HG02571 (cell line): ENCODE results near the gene ADAMTS16.

Experiments used
- ATAC-seq: cut with Tn5 transposase; IDR thresholded peaks from one replicate; pipeline ENCODE4 v1.9.1; 2021; ENCODE audit warnings: mild to moderate bottlenecking, moderate library complexity; ENCODE audit not compliant: unreplicated experiment

Gene ADAMTS16

DNA sequence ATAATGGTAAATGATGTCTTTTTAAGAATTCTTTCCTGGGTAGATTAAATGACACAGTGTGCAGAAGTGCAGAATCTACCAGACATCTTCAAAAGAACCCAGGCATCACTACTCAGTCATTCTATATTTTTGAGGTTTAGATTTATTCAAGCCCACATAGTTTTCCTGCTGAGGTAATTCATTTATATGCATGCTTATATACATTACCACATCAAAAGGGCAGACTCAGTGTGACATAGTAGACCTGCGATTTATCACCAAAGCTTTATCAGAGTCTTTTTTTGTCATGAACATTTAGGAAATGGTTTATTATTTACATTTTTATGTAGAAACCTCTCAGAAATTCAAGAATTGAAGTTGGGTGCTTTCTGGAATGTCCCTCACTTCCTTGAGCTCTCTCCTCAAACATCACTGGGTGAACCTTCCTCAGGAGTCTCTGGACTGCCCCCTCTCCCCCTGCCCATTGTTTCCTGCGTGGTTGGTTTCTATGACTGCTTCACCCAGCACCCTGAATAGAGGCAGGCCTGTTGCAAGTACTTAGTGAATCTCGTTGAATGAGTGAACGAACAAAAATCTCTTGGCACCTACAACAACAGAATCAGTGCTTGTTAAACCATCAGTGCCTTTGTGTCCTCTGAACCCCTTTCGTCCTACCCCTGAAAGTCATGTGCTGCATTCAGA is 42.5 kb downstream of the ADAMTS16 start:
- ATAC-seq = no peak

DNA sequence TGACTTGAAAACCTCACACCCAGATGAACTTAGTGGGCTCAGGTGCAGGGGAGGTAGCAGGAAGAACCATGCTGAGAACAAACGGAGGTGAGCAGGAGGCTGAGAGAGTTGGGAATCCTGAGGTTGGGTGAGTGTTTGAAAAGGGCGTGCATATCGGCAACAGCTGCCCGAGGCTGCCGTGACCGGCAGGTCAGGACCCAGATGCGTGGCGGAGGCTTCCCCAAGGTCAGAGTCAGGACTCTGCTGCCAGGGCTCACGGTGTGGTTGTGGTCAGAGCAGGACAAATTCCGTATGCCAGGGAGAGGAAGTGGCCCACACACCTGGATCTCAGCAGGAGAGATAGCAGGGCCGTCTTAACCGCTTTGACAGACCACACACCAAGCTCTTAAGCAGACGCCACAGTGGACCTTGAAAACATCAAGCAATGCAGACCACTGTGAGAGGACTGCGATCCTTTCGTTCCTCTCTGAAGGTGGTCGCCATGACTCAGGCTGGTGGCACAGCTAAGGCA is 43.1 kb downstream of the ADAMTS16 start:
- no peak for ATAC-seq

DNA sequence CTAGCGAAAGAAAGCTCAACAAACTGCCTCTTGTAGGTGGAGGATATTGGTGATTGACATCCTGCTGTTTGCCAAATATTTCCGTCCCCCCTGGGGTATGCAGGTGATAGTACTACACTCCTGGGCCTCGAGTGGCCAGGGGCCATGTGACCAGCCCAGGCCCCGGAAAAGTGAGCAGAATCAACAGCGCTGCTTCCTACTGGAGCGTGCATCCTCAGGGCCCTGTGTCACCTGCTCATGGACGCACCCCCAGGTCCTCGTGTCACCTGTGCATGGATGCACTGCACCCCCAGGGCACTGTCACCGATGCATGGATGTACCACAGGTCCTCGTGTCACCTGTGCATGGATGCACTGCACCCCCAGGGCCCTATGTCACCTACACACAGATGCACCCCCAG is 43.8 kb downstream of the ADAMTS16 start:
- ATAC-seq = no peak

DNA sequence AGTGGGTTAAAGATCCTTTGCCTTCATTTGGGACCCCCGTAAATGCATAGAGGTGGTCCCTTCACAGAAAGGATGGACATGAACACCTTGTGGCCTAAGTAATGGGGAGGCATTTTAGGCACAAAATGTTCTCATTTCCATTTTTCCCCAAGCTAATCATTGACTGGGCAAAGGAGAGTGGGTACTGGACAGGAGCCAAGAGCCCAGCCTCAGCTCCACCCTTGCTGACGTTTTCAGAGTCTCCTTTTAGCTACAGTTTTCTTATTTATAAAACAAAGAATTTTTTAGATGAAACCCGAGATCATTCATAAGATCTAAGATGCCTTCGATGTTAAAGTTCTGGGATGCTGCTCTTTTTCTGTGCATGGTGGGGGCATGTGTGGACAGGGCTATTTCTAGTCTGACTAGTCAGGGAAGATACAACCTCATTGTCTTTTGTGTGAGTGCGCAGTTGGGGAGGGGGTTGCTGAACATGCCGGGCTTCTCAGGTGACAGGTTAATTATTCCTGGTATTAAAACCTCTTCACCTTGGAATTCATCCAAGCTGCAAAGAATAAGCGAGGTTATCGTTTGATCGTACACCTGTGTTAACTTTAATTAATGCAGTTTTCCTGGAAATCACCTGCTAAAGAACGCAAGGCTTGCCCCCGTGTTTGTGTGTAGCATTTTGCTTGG is 48.4 kb downstream of the ADAMTS16 start:
- no peak for ATAC-seq

DNA sequence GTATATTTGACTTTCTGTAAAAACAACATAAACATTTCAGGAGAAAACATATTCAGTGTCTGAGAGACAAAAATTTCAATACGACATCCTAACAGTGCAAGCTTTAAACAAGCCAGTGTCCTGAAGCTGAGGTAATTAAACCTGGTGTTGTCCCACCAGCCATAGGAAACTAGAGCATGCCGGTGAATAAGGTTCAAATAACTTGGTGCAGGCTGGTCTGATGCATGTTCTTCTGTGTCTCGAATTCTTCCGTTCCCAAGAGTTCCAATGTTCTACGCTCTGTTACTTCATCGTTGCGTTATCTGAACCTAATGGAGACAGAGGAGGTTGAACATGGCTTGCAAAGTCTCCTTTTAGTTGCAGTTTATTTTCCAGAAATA is 48.9 kb downstream of the ADAMTS16 start:
- no peak for ATAC-seq

DNA sequence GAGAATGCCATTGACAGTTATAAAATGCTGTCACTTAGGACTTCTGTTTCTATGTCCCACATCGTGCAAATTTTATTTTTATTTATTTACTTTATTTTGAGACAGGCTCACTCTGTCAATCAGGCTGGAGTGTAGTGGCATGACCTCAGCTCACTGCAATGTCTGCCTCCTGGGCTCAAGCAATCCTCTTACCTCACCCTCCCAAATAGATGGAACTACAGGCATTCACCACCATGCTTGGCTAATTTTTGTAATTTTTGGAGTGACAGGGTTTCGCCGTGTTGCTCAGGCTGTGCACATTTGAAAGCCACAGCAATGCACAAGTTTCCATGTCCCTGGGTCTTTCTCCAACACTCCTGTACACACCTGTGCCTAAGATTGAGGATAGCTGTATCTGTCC is 51.8 kb downstream of the ADAMTS16 start:
- ATAC-seq = no peak

DNA sequence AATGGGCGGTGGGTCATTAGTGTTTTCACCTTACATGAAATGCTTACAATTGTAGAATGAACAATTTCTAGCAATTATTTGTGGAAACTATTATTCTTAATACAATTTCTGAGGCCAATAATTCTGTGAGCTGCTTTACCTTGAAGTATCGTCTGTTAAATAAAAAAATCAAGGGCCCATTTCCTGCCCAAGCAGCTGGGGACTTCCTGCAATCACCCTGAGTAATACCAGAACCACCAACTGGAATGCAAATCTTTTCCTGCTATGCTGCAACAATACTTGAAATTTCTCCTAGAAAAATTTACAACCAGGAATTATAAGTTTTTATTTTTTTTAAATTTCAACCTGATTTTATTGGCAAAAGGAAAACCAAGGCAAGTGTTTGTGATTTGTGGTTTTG is 52.6 kb downstream of the ADAMTS16 start:
- ATAC-seq = no peak

DNA sequence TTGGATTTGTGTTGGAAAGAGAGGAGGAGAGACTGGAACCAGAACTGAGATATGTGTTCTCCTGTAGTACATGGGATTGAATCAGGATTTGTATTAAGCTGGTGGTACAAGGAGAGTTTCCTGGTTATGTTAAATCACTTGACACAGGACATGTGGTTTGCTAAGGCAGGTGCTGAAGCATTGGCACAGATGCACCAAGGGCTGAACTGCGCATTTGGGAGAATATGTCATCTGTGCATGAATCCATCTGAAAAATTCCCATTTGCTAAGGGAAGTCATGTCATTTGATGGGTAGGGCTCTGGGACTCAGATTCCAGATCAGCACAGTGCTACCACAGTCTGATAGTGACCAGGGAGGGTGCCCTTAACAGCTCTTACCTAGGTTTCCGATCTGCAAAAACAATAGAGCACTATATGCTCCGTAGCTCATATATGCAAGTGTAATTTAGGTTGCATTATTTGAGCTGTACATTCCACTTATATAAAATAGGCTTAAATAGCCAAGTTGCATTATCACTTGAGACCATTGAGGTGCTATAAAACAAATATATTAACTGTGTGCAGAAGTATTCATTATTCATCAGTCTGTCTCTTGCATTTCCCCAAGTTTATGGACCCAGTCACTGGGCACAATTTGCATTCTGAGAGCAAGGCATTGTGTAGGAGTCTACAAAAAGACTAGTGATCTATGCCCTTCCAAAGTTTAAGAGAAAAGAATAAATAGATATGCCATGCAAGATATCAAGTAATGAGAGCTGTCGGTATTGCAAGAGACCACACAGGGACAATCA is 55.2 kb downstream of the ADAMTS16 start:
- no peak for ATAC-seq

DNA sequence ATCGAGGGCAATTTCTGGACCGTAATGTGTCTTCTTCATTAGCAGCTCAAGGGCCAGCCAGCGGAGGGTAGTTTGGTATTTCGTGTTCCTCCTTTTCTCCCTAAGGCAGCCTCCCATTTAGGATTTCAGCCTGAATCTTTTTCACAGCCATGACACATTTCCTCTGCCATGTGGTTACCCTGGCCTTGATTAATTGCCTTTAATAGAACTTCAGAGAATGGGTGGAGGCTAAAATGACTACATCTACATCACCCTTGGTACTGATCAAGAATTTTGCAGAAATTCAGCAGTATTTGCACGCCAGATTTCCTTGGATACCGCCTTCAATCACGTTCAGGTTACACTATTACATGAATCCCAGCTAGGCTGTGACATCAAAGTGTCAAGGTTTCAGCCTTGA is 58.0 kb downstream of the ADAMTS16 start:
- ATAC-seq = no peak

DNA sequence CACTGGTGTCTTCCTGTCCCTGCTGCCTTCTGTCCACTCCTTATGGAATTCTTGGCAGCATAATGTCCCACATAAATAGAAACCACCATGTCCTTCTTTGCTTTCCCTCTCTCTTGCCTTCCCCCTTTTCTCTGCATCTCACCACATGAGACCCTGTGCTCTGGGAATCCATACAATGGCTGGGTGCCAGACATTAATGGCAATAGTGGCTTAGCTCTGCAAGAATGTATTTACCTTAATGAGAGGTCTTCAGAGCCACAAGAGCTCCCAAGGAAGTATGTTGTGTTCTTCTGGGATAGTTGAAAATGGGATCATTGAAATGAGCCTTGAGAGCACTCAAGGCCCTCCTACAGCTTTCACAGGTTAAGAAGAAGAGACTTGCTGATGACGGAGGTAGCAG is 58.7 kb downstream of the ADAMTS16 start:
- no peak for ATAC-seq

DNA sequence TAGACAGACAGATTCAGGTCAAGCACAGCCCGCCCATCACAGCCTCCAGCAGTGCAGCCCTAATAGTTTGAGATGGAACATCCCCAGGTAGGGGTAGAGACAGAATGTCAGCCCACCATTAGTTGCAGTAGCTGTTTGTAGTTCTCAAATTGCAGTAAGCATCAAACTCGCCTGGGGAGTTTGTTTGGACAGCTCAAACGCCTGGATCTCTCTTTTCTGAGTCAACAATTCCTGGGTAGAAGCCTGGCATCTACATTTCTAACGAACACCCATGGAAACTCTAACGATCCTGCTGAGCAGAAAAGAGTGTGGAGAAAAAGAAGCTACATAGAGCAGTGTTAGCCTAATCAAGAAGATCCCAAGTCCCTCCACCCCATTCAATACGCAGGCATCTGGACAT is 59.4 kb downstream of the ADAMTS16 start:
- no peak for ATAC-seq

DNA sequence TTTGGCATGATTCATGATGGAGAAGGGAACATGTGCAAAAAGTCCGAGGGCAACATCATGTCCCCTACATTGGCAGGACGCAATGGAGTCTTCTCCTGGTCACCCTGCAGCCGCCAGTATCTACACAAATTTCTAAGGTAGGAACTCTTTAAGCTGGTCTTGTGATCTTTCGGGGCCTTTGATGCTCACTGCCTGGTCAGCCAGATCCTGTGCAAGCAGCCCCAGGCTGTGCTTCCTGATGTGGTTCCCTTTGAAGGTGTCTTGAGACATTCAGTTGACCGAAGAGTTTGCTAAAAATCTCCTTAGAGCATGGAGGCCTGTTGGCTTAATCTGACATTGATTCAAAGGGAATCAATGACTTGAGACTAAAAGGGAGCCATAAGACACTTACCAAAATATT is 60.0 kb downstream of the ADAMTS16 start:
- ATAC-seq = no peak

DNA sequence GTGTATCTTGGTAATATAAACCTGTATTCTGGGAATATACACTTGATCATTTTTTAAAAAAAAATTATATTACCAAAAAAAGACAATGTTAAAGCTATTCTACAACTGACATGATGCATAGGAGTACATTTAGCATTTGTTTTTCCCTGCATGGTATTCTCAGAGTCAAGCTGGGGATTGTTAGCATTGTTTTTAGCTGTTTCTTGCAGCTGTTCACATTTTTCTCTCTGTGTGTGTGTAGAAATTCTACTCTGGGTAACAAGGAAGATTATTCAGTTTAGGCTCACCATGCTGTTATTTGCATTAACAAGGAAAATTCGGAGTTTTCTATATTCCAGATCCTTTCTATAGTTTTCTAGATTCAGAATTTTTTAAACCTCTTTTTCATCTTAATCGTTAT is 62.2 kb downstream of the ADAMTS16 start:
- ATAC-seq = no peak

DNA sequence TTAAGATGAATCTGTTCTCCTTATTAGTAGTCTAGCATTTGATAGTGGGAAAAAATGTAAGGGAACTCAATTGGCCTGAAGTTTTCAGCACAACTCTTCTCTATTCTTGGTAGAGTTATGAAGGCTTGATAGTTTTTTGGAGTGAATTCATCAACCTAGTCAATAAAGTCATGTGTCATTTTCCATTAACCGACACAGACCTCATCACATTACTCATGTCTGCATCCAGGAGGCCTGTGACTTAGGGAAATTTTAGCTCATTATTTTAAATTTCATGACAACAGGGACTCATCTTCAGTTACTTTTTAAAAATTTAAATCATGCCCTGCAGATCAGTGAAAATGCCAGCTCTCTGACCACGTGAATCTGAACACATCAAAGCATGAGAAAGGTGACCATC is 63.3 kb downstream of the ADAMTS16 start:
- ATAC-seq = no peak

DNA sequence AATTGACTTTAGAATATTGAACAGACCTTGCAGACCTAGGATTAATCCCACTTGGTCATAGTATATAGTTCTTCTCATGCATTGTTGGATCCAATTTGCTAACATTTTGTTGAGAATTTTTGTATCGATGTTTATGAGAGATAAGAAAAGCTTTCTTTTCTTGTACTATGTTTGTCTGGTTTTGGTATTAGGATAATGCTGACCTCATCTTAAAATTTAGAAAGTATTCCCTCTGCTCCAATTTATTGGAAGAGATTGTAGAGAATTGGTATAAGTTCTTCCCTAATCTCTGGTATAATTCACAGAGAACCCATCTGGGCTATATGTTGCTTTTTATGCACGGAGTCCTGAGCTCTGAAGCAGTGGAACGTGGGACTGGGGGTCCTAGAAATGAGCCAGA is 67.7 kb downstream of the ADAMTS16 start:
- ATAC-seq = no peak

DNA sequence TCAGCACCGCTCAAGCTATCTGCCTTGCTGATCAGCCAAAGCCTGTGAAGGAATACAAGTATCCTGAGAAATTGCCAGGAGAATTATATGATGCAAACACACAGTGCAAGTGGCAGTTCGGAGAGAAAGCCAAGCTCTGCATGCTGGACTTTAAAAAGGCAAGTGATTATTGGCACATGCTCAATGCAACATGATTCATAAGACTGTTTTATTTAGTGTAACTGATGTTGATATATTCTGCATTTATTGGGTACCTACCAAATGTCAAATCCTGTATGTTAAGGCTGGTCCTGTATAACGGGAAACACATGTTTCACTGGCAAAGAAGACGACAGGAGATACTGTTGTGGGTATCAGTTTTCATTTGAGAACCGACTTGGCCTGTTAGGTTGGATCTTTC is 69.0 kb downstream of the ADAMTS16 start:
- no peak for ATAC-seq

DNA sequence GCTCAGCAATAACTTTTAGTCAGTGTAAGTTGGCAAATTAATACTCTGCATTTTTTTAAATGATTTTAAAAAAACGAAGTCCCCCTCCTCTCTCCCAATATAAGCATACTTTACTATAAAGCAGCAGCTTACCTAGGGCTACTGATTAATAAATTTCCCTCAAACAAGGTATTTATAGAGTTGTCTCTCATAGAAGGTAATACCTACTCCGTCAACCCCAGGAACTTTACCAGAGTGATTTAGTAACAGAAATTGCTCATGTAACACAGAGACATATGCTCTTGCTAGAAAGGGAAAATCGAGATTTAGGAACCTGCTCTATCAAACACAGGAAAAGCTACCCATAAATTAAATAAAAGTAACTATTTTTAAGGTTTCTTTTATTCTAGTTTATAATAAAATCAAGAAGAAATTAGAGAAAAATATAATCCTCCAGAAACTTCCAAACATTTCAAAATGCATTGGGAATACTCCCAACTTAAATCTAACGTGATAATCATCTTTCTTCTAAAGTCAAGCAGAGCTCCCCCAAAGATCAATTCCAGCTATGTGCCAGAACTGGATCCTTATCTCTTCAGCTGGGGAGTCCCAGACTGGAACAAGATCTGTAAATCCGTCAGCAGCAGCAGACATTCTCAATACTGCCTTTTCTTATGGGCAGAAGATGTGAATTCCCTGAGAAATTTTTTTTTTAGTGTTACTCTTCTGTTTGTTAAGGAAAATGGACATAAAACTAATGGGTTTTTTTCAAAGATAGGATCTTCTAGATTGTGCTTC is 69.6 kb downstream of the ADAMTS16 start:
- no peak for ATAC-seq

DNA sequence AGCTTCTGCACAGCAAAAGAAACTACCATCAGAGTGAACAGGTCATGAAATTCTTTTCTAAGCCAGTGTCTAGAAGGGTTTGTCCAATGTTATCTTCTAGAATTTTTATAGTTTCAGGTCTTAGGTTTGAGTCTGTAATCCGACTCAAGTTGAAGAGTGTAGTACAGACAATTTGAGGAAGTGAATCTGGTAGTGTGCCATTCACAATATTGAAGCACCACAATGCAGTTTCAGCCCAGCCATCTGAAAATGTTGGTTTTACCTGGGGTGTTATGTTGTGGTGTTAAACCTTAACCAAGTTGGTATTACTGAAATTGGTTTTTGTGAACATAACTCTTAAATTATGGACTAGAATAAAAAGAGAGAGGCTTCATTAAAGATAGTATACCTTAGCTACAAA is 77.2 kb downstream of the ADAMTS16 start:
- no peak for ATAC-seq

DNA sequence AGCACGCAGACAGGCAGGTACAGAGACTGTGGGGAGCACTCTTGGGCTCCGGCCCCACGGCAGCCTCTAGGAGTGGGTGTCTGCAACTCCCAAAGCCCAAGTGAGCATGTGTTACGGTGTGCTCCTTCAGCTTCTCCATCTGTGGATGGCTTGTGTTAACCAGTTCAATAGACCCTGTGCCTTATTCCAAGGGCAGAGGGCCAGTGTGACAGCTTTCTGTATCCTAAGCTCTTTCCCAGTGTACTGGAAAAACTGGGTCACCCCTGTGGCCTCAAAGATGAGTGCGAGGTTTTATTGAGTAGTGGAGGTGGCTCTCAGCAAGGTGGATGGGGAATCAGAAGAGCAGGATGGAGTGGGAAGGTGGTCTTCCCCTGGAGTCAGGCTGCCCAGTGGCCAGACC is 78.3 kb downstream of the ADAMTS16 start:
- ATAC-seq = no peak

DNA sequence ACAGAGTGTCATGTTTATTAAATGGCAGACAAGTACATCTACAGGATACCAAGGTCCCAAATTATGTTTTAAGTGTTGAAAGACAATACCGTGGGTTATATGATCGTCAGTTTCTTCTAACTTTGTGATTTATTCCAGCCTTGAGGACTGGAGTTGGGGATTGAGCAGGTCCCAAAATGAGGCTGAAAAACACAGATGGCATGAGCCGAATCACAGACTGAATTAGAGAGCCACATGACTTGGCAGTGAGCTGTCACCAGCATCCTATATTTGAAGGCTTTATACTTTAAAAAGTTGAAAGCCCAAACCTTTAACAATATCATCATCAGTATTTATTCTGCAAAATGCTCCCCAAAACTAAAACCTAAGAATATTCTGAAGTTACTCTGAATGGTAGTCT is 79.4 kb downstream of the ADAMTS16 start:
- ATAC-seq = no peak
